WTC11 (cell line): ENCODE measurements around the gene GRB10. TPM values are rescaled to one million over a fixed set of nuclear protein-coding genes. Genes with fewer than 3 reads are reported as not detected.

Experiments used
- ATAC-seq: fragments of 200-7000 bp; cut with Tn5 transposase; 2 replicates; pipeline ENCODE4 v1.10.0; 2021; ENCODE audit warnings: mild to moderate bottlenecking, moderate library complexity
- CTCF ChIA-PET: fragments of 300-600 bp; sonication (Branson Sonifier 250); formaldehyde crosslinking; loops from one replicate; lab custom pipeline; 2021; ENCODE audit warnings: antibody characterized with exemption; lab: Charles Lee
- POLR2A ChIA-PET: fragments of 350-600 bp; sonication (Branson Sonifier 250); formaldehyde crosslinking; loops from one replicate; lab custom pipeline; 2021; ENCODE audit warnings: antibody characterized with exemption; lab: Charles Lee
- DNase-seq: peaks from one replicate; pipeline ENCODE4 v3.0.0; 2021; ENCODE audit warnings: low spot score
- H3K27ac Mint-ChIP-seq: 2 replicates; pipeline ENCODE4 v1.8.0; 2021; ENCODE audit warnings: mixed read lengths
- H3K27me3 Mint-ChIP-seq: 2 replicates; pipeline ENCODE4 v1.8.0; 2021; ENCODE audit warnings: low read depth, mild to moderate bottlenecking, moderate library complexity, mixed read lengths
- H3K36me3 Mint-ChIP-seq: 2 replicates; pipeline ENCODE4 v1.8.0; 2021; ENCODE audit warnings: mixed read lengths
- H3K4me1 Mint-ChIP-seq: 2 replicates; pipeline ENCODE4 v1.8.0; 2022; ENCODE audit warnings: mixed read lengths
- H3K4me3 Mint-ChIP-seq: 2 replicates; pipeline ENCODE4 v1.8.0; 2021; ENCODE audit warnings: mild to moderate bottlenecking, moderate library complexity, mixed read lengths
- H3K9me3 Mint-ChIP-seq: 2 replicates; pipeline ENCODE4 v1.8.0; 2021; ENCODE audit warnings: mixed read lengths
- ATF1 ChIP-seq: sonication (generic); formaldehyde crosslinking; IDR thresholded peaks from 2 replicates; pipeline ENCODE4 v1.8.1; 2023; ENCODE audit warnings: mild to moderate bottlenecking, moderate library complexity, missing genetic modification reagents
- EMX1 ChIP-seq: fragments of 250-450 bp; sonication (Bioruptor Pico); IDR thresholded peaks from 2 replicates; pipeline ENCODE4 v1.8.0; 2021; ENCODE audit warnings: mild to moderate bottlenecking
- FOXP1 ChIP-seq: sonication (generic); formaldehyde crosslinking; IDR thresholded peaks from 2 replicates; pipeline ENCODE4 v1.8.0; 2022; ENCODE audit warnings: missing genetic modification reagents, mild to moderate bottlenecking, moderate library complexity, borderline replicate concordance
- MYBL2 ChIP-seq: sonication (generic); formaldehyde crosslinking; IDR thresholded peaks from 2 replicates; pipeline ENCODE4 v1.8.1; 2023; ENCODE audit warnings: mild to moderate bottlenecking, moderate library complexity, missing genetic modification reagents
- NFE2L1 ChIP-seq: sonication (generic); formaldehyde crosslinking; IDR thresholded peaks from 2 replicates; pipeline ENCODE4 v1.8.1; 2023; ENCODE audit warnings: missing genetic modification reagents
- OVOL2 ChIP-seq: fragments of 250-450 bp; sonication (Bioruptor Pico); IDR thresholded peaks from 2 replicates; pipeline ENCODE4 v1.9.0; 2021; ENCODE audit warnings: mild to moderate bottlenecking, borderline replicate concordance
- PRRX2 ChIP-seq: fragments of 250-450 bp; sonication (Bioruptor Pico); IDR thresholded peaks from 2 replicates; pipeline ENCODE4 v1.8.0; 2021; ENCODE audit warnings: mild to moderate bottlenecking
- TEAD1 ChIP-seq: sonication (generic); formaldehyde crosslinking; IDR thresholded peaks from 2 replicates; pipeline ENCODE4 v1.8.0; 2022; ENCODE audit warnings: mild to moderate bottlenecking, missing genetic modification reagents
- TP53 ChIP-seq: sonication (generic); formaldehyde crosslinking; IDR thresholded peaks from 2 replicates; pipeline ENCODE4 v1.8.1; 2023; ENCODE audit warnings: mild to moderate bottlenecking, missing genetic modification reagents
- ZNF138 ChIP-seq: sonication (generic); formaldehyde crosslinking; conservative IDR thresholded peaks from 2 replicates; pipeline ENCODE4 v1.8.1; 2022; ENCODE audit warnings: mild to moderate bottlenecking, moderate library complexity, missing genetic modification reagents
- ZNF396 ChIP-seq: fragments of 250-450 bp; sonication (Bioruptor Pico); IDR thresholded peaks from 2 replicates; pipeline ENCODE4 v1.8.0; 2021; ENCODE audit warnings: mild to moderate bottlenecking, moderate library complexity, borderline replicate concordance
- total RNA-seq: library from RNA; stranded (reverse); gene quantifications from 3 replicates; pipeline ENCODE4 v1.2.3, GENCODE V29; 2021
- TF ChIP-seq, protein P1 (sequence below): sonication (generic); formaldehyde crosslinking; IDR thresholded peaks from 2 replicates; pipeline ENCODE4 v1.8.0; 2022; ENCODE audit warnings: mild to moderate bottlenecking, missing genetic modification reagents
- TF ChIP-seq, protein P2 (sequence below): fragments of 250-450 bp; sonication (Bioruptor Pico); IDR thresholded peaks from 2 replicates; pipeline ENCODE4 v2.1.2; 2022; ENCODE audit warnings: mild to moderate bottlenecking, moderate library complexity
- TF ChIP-seq, protein P3 (sequence below): fragments of 250-450 bp; sonication (Bioruptor Pico); IDR thresholded peaks from 2 replicates; pipeline ENCODE4 v1.9.0; 2021; ENCODE audit warnings: mild to moderate bottlenecking
- TF ChIP-seq, protein P4 (sequence below): sonication (generic); formaldehyde crosslinking; IDR thresholded peaks from 2 replicates; pipeline ENCODE4 v1.8.1; 2023; ENCODE audit warnings: mild to moderate bottlenecking, missing genetic modification reagents
- TF ChIP-seq, protein P5 (sequence below): sonication (generic); formaldehyde crosslinking; IDR thresholded peaks from 2 replicates; pipeline ENCODE4 v1.8.1; 2023; ENCODE audit warnings: mild to moderate bottlenecking, missing genetic modification reagents, borderline replicate concordance

Gene GRB10
- total RNA-seq, 1 experiment from 2014 or later, result 103 TPM

DNA sequence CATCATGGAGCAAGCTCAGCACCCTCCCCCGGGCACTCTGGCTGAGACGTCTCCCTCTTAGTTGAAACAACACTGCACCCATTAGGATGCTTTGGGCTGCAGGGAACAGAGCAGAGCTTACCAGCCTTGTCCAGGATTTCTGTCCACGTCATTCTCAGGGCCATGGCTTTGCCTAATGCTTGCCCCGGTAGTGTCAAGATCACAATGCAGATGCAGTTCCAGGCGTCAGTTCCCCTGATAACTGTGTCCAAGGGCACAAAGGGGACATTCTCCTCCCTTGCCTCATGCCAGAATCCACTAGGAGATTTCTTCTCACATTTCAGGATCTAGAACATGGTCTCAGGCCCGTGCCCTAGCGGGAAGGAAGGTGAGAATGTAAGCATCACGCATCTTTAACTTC lies 17.2 kb upstream of the GRB10 start:
- CTCF ChIA-PET, result interaction anchor here (1.0 kb wide), 1 partner anchor 341 kb away, joined by 3 read pairs; no protein-coding TSS in a partner anchor
- H3K36me3 Mint-ChIP-seq, result peaks cover 11% of the 10 kb centered on the region
- TF ChIP-seq, protein P1, sequence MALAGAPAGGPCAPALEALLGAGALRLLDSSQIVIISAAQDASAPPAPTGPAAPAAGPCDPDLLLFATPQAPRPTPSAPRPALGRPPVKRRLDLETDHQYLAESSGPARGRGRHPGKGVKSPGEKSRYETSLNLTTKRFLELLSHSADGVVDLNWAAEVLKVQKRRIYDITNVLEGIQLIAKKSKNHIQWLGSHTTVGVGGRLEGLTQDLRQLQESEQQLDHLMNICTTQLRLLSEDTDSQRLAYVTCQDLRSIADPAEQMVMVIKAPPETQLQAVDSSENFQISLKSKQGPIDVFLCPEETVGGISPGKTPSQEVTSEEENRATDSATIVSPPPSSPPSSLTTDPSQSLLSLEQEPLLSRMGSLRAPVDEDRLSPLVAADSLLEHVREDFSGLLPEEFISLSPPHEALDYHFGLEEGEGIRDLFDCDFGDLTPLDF (CRISPR knock-in tag), result no peak
- TF ChIP-seq, protein P2, sequence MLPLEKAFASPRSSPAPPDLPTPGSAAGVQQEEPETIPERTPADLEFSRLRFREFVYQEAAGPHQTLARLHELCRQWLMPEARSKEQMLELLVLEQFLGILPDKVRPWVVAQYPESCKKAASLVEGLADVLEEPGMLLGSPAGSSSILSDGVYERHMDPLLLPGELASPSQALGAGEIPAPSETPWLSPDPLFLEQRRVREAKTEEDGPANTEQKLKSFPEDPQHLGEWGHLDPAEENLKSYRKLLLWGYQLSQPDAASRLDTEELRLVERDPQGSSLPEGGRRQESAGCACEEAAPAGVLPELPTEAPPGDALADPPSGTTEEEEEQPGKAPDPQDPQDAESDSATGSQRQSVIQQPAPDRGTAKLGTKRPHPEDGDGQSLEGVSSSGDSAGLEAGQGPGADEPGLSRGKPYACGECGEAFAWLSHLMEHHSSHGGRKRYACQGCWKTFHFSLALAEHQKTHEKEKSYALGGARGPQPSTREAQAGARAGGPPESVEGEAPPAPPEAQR, result no peak
- TF ChIP-seq TEAD1 (CRISPR knock-in tag) (no peak), ZNF138 (CRISPR knock-in tag) (no peak), PRRX2 (CRISPR knock-in tag) (no peak), ATF1 (CRISPR knock-in tag) (no peak), MYBL2 (CRISPR knock-in tag) (no peak), EMX1 (CRISPR knock-in tag) (no peak), NFE2L1 (CRISPR knock-in tag) (no peak), OVOL2 (CRISPR knock-in tag) (no peak), FOXP1 (CRISPR knock-in tag) (no peak), TP53 (CRISPR knock-in tag) (no peak), ZNF396 (CRISPR knock-in tag) (no peak)
- TF ChIP-seq, protein P3, sequence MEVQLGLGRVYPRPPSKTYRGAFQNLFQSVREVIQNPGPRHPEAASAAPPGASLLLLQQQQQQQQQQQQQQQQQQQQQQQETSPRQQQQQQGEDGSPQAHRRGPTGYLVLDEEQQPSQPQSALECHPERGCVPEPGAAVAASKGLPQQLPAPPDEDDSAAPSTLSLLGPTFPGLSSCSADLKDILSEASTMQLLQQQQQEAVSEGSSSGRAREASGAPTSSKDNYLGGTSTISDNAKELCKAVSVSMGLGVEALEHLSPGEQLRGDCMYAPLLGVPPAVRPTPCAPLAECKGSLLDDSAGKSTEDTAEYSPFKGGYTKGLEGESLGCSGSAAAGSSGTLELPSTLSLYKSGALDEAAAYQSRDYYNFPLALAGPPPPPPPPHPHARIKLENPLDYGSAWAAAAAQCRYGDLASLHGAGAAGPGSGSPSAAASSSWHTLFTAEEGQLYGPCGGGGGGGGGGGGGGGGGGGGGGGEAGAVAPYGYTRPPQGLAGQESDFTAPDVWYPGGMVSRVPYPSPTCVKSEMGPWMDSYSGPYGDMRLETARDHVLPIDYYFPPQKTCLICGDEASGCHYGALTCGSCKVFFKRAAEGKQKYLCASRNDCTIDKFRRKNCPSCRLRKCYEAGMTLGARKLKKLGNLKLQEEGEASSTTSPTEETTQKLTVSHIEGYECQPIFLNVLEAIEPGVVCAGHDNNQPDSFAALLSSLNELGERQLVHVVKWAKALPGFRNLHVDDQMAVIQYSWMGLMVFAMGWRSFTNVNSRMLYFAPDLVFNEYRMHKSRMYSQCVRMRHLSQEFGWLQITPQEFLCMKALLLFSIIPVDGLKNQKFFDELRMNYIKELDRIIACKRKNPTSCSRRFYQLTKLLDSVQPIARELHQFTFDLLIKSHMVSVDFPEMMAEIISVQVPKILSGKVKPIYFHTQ (CRISPR knock-in tag), result no peak
- TF ChIP-seq, protein P4, sequence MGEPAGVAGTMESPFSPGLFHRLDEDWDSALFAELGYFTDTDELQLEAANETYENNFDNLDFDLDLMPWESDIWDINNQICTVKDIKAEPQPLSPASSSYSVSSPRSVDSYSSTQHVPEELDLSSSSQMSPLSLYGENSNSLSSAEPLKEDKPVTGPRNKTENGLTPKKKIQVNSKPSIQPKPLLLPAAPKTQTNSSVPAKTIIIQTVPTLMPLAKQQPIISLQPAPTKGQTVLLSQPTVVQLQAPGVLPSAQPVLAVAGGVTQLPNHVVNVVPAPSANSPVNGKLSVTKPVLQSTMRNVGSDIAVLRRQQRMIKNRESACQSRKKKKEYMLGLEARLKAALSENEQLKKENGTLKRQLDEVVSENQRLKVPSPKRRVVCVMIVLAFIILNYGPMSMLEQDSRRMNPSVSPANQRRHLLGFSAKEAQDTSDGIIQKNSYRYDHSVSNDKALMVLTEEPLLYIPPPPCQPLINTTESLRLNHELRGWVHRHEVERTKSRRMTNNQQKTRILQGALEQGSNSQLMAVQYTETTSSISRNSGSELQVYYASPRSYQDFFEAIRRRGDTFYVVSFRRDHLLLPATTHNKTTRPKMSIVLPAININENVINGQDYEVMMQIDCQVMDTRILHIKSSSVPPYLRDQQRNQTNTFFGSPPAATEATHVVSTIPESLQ (CRISPR knock-in tag), result no peak
- TF ChIP-seq, protein P5, sequence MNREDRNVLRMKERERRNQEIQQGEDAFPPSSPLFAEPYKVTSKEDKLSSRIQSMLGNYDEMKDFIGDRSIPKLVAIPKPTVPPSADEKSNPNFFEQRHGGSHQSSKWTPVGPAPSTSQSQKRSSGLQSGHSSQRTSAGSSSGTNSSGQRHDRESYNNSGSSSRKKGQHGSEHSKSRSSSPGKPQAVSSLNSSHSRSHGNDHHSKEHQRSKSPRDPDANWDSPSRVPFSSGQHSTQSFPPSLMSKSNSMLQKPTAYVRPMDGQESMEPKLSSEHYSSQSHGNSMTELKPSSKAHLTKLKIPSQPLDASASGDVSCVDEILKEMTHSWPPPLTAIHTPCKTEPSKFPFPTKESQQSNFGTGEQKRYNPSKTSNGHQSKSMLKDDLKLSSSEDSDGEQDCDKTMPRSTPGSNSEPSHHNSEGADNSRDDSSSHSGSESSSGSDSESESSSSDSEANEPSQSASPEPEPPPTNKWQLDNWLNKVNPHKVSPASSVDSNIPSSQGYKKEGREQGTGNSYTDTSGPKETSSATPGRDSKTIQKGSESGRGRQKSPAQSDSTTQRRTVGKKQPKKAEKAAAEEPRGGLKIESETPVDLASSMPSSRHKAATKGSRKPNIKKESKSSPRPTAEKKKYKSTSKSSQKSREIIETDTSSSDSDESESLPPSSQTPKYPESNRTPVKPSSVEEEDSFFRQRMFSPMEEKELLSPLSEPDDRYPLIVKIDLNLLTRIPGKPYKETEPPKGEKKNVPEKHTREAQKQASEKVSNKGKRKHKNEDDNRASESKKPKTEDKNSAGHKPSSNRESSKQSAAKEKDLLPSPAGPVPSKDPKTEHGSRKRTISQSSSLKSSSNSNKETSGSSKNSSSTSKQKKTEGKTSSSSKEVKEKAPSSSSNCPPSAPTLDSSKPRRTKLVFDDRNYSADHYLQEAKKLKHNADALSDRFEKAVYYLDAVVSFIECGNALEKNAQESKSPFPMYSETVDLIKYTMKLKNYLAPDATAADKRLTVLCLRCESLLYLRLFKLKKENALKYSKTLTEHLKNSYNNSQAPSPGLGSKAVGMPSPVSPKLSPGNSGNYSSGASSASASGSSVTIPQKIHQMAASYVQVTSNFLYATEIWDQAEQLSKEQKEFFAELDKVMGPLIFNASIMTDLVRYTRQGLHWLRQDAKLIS (CRISPR knock-in tag), result no peak
- TF ChIP-seq, all 79 proteins: peak for 0
- POLR2A ChIA-PET, result no interaction called here
- Mint-ChIP-seq H3K27me3 (peaks cover 24% of the 10 kb centered on the region), H3K4me3 (no peak overlapping the region), H3K4me1 (peaks cover 36% of the 10 kb centered on the region), H3K9me3 (peaks cover 26% of the 10 kb centered on the region), H3K27ac (no peak overlapping the region)
- DNase-seq (no peak), ATAC-seq (no peak)
